ENCODE data around the gene ZNF580. TPM values are rescaled to one million over a fixed set of nuclear protein-coding genes. Genes with fewer than 3 reads are reported as not detected.

ZNF580 gene
- total RNA-seq, 1 experiment from 2014 or later, result 22.8 TPM

- no peak for TF ChIP-seq CTCF (conservative IDR thresholded peaks at IDR 0.05)
- no peak overlapping the region for H2BK12ac ChIP-seq (ENCODE audit: insufficient read length, low read depth, low read length)
- H3K4ac ChIP-seq (ENCODE audit: low read depth, low read length), result no peak overlapping the region
- no peak overlapping the region for H3K4me2 ChIP-seq (ENCODE audit: insufficient read depth, insufficient read length, low read length)
- no peak overlapping the region for H3K56ac ChIP-seq (ENCODE audit: insufficient read length, low read depth, low read length)
- H2BK120ac ChIP-seq (ENCODE audit: low read depth, low read length, poor library complexity, severe bottlenecking), result no peak overlapping the region
- no peak overlapping the region for H3K23ac ChIP-seq (ENCODE audit: insufficient read length, low read depth, low read length)
- no peak overlapping the region for H3T11ph ChIP-seq (ENCODE audit: low read length)
- H3K79me1 ChIP-seq (ENCODE audit: insufficient read depth, low read depth, low read length, poor library complexity, severe bottlenecking), result no peaks in the 10 kb centered on the region
- H3K18ac ChIP-seq (ENCODE audit: insufficient read length, low read depth, low read length), result no peak overlapping the region
- no peaks in the 10 kb centered on the region for H3K9me3 Mint-ChIP-seq
- no CpG with 5 or more reads among the region's 27 CpGs for WGBS (ENCODE audit: extremely low coverage, insufficient read length, low lambda C conversion rate)
- H3K4me1 Mint-ChIP-seq, result peaks cover 0 to 2% of the 10 kb centered on the region in 2 experiments; a peak in 1 of 4 replicates
- no peaks in the 10 kb centered on the region for H3K27me3 ChIP-seq (ENCODE audit: insufficient read depth, low read length)
- no peaks in the 10 kb centered on the region; the same call in 1 of the 2 replicates for H3K27me3 Mint-ChIP-seq (ENCODE audit: low read depth)
- no peak overlapping the region for H3K14ac ChIP-seq (ENCODE audit: insufficient read depth, low read length)
- H2BK15ac ChIP-seq (ENCODE audit: low read depth, low read length), result no peak overlapping the region
- H3K27ac ChIP-seq (ENCODE audit: insufficient read length, low read depth, low read length), result no peak overlapping the region
- no peak overlapping the region for H4K5ac ChIP-seq (ENCODE audit: insufficient read length, low read depth, low read length)
- H3K4me3 Mint-ChIP-seq, result peak overlapping the region in 1 of 2 experiments; percentile 14; a peak in 1 of 5 replicates
- H2BK20ac ChIP-seq (ENCODE audit: low read depth, low read length, poor library complexity, severe bottlenecking), result no peak overlapping the region
- no peaks in the 10 kb centered on the region for H4K20me1 ChIP-seq (ENCODE audit: control insufficient read depth, insufficient read depth, insufficient read length)
- H3K9ac ChIP-seq (ENCODE audit: extremely low read depth, insufficient read length, low read length), result no peak overlapping the region
- no peak overlapping the region for H2AFZ ChIP-seq (ENCODE audit: low read length)
- H2BK5ac ChIP-seq (ENCODE audit: insufficient read length, low read length), result no peak overlapping the region
- no peak for DNase-seq
- no peaks in the 10 kb centered on the region for H3K9me3 ChIP-seq (ENCODE audit: control insufficient read depth, low read depth, low read length)
- H3K79me2 ChIP-seq (ENCODE audit: insufficient read depth, low read length), result 0 out of 2 replicates have a peak, but pooled peaks cover 1% of the 10 kb centered on the region
- no peak overlapping the region for H2AK5ac ChIP-seq (ENCODE audit: insufficient read length, low read length)
- H3K36me3 Mint-ChIP-seq (ENCODE audit: insufficient read depth in 1 of 3, low read depth in 3 of 3), result peaks cover 15 to 41% (median 36%) of the 10 kb centered on the region in 3 experiments
- H4K8ac ChIP-seq (replicated peaks; ENCODE audit: insufficient read length, low read depth, low read length), result no peak overlapping the region
- no peak overlapping the region; a peak in 1 of 7 replicates for H3K27ac Mint-ChIP-seq
- H3K4me1 ChIP-seq (ENCODE audit: insufficient read depth, low read length), result no peaks in the 10 kb centered on the region
- H4K91ac ChIP-seq (ENCODE audit: insufficient read length, low read depth, low read length), result no peak overlapping the region
- H3K23me2 ChIP-seq (ENCODE audit: insufficient read length, low read depth, low read length, poor library complexity, severe bottlenecking), result no peaks in the 10 kb centered on the region
Measured at GRCh38 chr19:55613396-55613795, 27.4 kb upstream of the ZNF580 start.
